GM23338 (cell line): ENCODE results near the gene CYB561D2.

Experiments
- CREB1 ChIP-seq: fragments of 250-450 bp; sonication (Bioruptor Pico); IDR thresholded peaks from 2 replicates; pipeline ENCODE4 v1.5.0; 2020; ENCODE audit warnings: low read depth, mild to moderate bottlenecking, moderate library complexity
- CTCF ChIP-seq, 2 experiments: fragments of 200-600 bp in 1 of 2; sonication (generic) in 1 of 2; conservative IDR thresholded peaks; 2 replicates each; pipeline versions ENCODE4 v1.5.1 to v1.6.1; 2016 to 2017; ENCODE audit warnings: antibody characterized with exemption in 2 of 2, low read depth in 2 of 2, mild to moderate bottlenecking in 2 of 2, moderate library complexity in 1 of 2
- EZH2 ChIP-seq: fragments of 200-600 bp; sonication (generic); IDR thresholded peaks from one replicate; pipeline ENCODE4 v1.8.0; 2017; ENCODE audit warnings: antibody characterized with exemption, mild to moderate bottlenecking, low read depth; ENCODE audit not compliant: unreplicated experiment
- EZH2phosphoT487 ChIP-seq: fragments of 200-600 bp; sonication (generic); IDR thresholded peaks from one replicate; pipeline ENCODE4 v1.8.1; 2018; ENCODE audit warnings: antibody characterized with exemption; ENCODE audit not compliant: unreplicated experiment
- JUNB ChIP-seq: IDR thresholded peaks from one replicate; pipeline ENCODE4 v1.6.1; 2016; ENCODE audit warnings: antibody characterized with exemption; ENCODE audit not compliant: unreplicated experiment
- NANOG ChIP-seq: IDR thresholded peaks from 2 replicates; pipeline ENCODE4 v1.6.1; 2016; ENCODE audit warnings: antibody characterized with exemption, borderline replicate concordance
- POLR2AphosphoS5 ChIP-seq: IDR thresholded peaks from 2 replicates; pipeline ENCODE4 v1.6.1; 2016; ENCODE audit warnings: antibody characterized with exemption, low read depth
- REST ChIP-seq: IDR thresholded peaks from one replicate; pipeline ENCODE4 v1.6.1; 2018; ENCODE audit warnings: antibody characterized with exemption; ENCODE audit not compliant: unreplicated experiment
- ZNF114 ChIP-seq: fragments of 250-450 bp; sonication (Bioruptor Pico); IDR thresholded peaks from 2 replicates; pipeline ENCODE4 v1.5.0; 2020; ENCODE audit warnings: mild to moderate bottlenecking, moderate library complexity
- ZNF331 ChIP-seq: fragments of 250-450 bp; sonication (Bioruptor Pico); IDR thresholded peaks from 2 replicates; pipeline ENCODE4 v1.5.0; 2020; ENCODE audit warnings: low read depth, mild to moderate bottlenecking, moderate library complexity

- peak; percentile 32 to 65; a peak in 3 of 4 replicates for TF ChIP-seq CTCF (conservative IDR thresholded peaks at IDR 0.05; ENCODE audit: low read depth in 2 of 2)
- no peak for TF ChIP-seq POLR2AphosphoS5
- no peak for TF ChIP-seq EZH2
- TF ChIP-seq EZH2phosphoT487: no peak
- no peak for TF ChIP-seq NANOG
- no peak for TF ChIP-seq REST
- no peak for TF ChIP-seq CREB1 (CRISPR knock-in tag)
- TF ChIP-seq ZNF114: no peak
- no peak for TF ChIP-seq JUNB
- no peak for TF ChIP-seq ZNF331
Observed at GRCh38 chr3:50378024-50378423, 27.4 kb downstream of the CYB561D2 start.
